ENCODE data around the gene MDM2. TPM values are rescaled to one million over a fixed set of nuclear protein-coding genes. Genes with fewer than 3 reads are reported as not detected.

The MDM2 gene
- total RNA-seq, 4 donors from 2014 or later = 99.8 to 117 (median 107) TPM

- TF ChIP-seq CTCF (IDR thresholded peaks at IDR 0.05; ENCODE audit: low read depth) = no peak
Measured at GRCh38 chr12:68831751-68832503, 23.9 kb downstream of the MDM2 start.

- no peak for TF ChIP-seq CTCF (IDR thresholded peaks at IDR 0.05; ENCODE audit: low read depth)
Measured at GRCh38 chr12:68832504-68832867, 24.5 kb downstream of the MDM2 start.

GRCh38 chr12:68833508-68833907, 25.5 kb downstream of the MDM2 start:
- TF ChIP-seq CTCF (IDR thresholded peaks at IDR 0.05; ENCODE audit: low read depth) = no peak

GRCh38 chr12:68835333-68835908, 27.4 kb downstream of the MDM2 start:
- no peak for TF ChIP-seq CTCF (IDR thresholded peaks at IDR 0.05; ENCODE audit: low read depth)

- no peak for TF ChIP-seq CTCF (IDR thresholded peaks at IDR 0.05; ENCODE audit: low read depth)
Measured at GRCh38 chr12:68837215-68837614, 29.2 kb downstream of the MDM2 start.

GRCh38 chr12:68838046-68838886, 30.3 kb downstream of the MDM2 start:
- no peak for TF ChIP-seq CTCF (IDR thresholded peaks at IDR 0.05; ENCODE audit: low read depth)
